GM23338 (cell line): ENCODE results near the gene MYO18B. TPM values are rescaled to one million over a fixed set of nuclear protein-coding genes. Genes with fewer than 3 reads are reported as not detected.

Experiments used
- ATAC-seq: fragments of 200-7000 bp; cut with Tn5 transposase; 3 replicates; pipeline ENCODE4 v1.9.1; 2020
- DNase-seq: peaks from one replicate; pipeline ENCODE4 v3.0.0-alpha.2; 2015; ENCODE audit warnings: low spot score
- H2AFZ ChIP-seq: fragments of 200-600 bp; sonication (generic); 2 replicates; pipeline ENCODE4 v1.8.0; 2016; ENCODE audit warnings: antibody characterized with exemption, mild to moderate bottlenecking, moderate library complexity
- H3F3A ChIP-seq: fragments of 200-600 bp; sonication (generic); replicated peaks from 2 replicates; pipeline ENCODE4 v1.8.0; 2017; ENCODE audit warnings: antibody characterized with exemption, mixed run types, low read depth
- H3K27ac ChIP-seq: fragments of 200-600 bp; sonication (generic); 2 replicates; pipeline ENCODE4 v1.6.1; 2016; ENCODE audit warnings: low read depth
- H3K27me3 ChIP-seq: fragments of 200-600 bp; sonication (generic); 2 replicates; pipeline ENCODE4 v1.8.0; 2016; ENCODE audit warnings: mild to moderate bottlenecking, mixed run types, moderate library complexity; ENCODE audit not compliant: insufficient read depth
- H3K36me3 ChIP-seq: fragments of 200-600 bp; sonication (generic); 2 replicates; pipeline ENCODE4 v1.8.0; 2016; ENCODE audit warnings: mild to moderate bottlenecking; ENCODE audit not compliant: insufficient read depth
- H3K4me1 ChIP-seq: fragments of 200-600 bp; sonication (generic); 2 replicates; pipeline ENCODE4 v1.8.0; 2016; ENCODE audit warnings: mild to moderate bottlenecking, moderate library complexity; ENCODE audit not compliant: insufficient read depth
- H3K4me2 ChIP-seq: fragments of 200-600 bp; sonication (generic); 2 replicates; pipeline ENCODE4 v1.7.1; 2017; ENCODE audit warnings: mixed run types
- H3K4me3 ChIP-seq: fragments of 200-600 bp; sonication (generic); 2 replicates; pipeline ENCODE4 v1.6.1; 2016; ENCODE audit warnings: mixed run types
- H3K79me2 ChIP-seq: fragments of 200-600 bp; sonication (generic); replicated peaks from 2 replicates; pipeline ENCODE4 v1.8.0; 2017; ENCODE audit warnings: mild to moderate bottlenecking; ENCODE audit not compliant: insufficient read depth
- H3K9me2 ChIP-seq: fragments of 200-600 bp; sonication (generic); 2 replicates; pipeline ENCODE4 v1.8.0; 2017; ENCODE audit not compliant: insufficient read depth
- H4K20me1 ChIP-seq: fragments of 200-600 bp; sonication (generic); replicated peaks from 2 replicates; pipeline ENCODE4 v1.8.0; 2017; ENCODE audit warnings: mild to moderate bottlenecking; ENCODE audit not compliant: insufficient read depth
- H3K27ac Mint-ChIP-seq: 2 replicates; pipeline ENCODE4 v1.8.0; 2020; ENCODE audit warnings: inconsistent platforms, mild to moderate bottlenecking, moderate library complexity, mixed read lengths
- H3K27me3 Mint-ChIP-seq: 3 replicates; pipeline ENCODE4 v1.8.0; 2022; ENCODE audit warnings: low read depth, mild to moderate bottlenecking, moderate library complexity, mixed read lengths, inconsistent platforms; ENCODE audit not compliant: insufficient read depth, poor library complexity
- H3K36me3 Mint-ChIP-seq: 3 replicates; pipeline ENCODE4 v1.8.0; 2021; ENCODE audit warnings: low read depth, mild to moderate bottlenecking, inconsistent platforms, moderate library complexity, mixed read lengths
- H3K4me1 Mint-ChIP-seq: 3 replicates; pipeline ENCODE4 v1.8.0; 2020; ENCODE audit warnings: mild to moderate bottlenecking, inconsistent platforms, mixed read lengths
- H3K4me3 Mint-ChIP-seq: 3 replicates; pipeline ENCODE4 v1.8.0; 2021; ENCODE audit warnings: moderate library complexity, mild to moderate bottlenecking, inconsistent platforms, mixed read lengths
- H3K9me3 Mint-ChIP-seq: 3 replicates; pipeline ENCODE4 v1.8.0; 2020; ENCODE audit warnings: moderate library complexity, mild to moderate bottlenecking, inconsistent platforms, mixed read lengths
- CREB1 ChIP-seq: fragments of 250-450 bp; sonication (Bioruptor Pico); IDR thresholded peaks from 2 replicates; pipeline ENCODE4 v1.5.0; 2020; ENCODE audit warnings: low read depth, mild to moderate bottlenecking, moderate library complexity
- EZH2phosphoT487 ChIP-seq: fragments of 200-600 bp; sonication (generic); IDR thresholded peaks from one replicate; pipeline ENCODE4 v1.8.1; 2018; ENCODE audit warnings: antibody characterized with exemption; ENCODE audit not compliant: unreplicated experiment
- POLR2AphosphoS5 ChIP-seq: IDR thresholded peaks from 2 replicates; pipeline ENCODE4 v1.6.1; 2016; ENCODE audit warnings: antibody characterized with exemption, low read depth
- polyA plus RNA-seq: library from polyadenylated mRNA; unstranded; fragments of >200 nt; fragmentation: Nextera tagmentation; extraction: Ambion mirVana; gene quantifications from 2 replicates; pipeline ENCODE4 v1.2.1, GENCODE V29; 2016
- total RNA-seq: library from RNA; depleted of rRNA; stranded (reverse); fragments of >200 nt; shearing (Covaris generic); gene quantifications from 2 replicates; pipeline ENCODE4 v1.2.3, GENCODE V29; 2014
- TF ChIP-seq, protein P1 (sequence below): IDR thresholded peaks from one replicate; pipeline ENCODE4 v1.6.1; 2018; ENCODE audit warnings: antibody characterized with exemption; ENCODE audit not compliant: unreplicated experiment

MYO18B gene
- total and polyA plus RNA-seq, 2 experiments from 2014 or later, result 0.36 to 0.45 TPM

DNA sequence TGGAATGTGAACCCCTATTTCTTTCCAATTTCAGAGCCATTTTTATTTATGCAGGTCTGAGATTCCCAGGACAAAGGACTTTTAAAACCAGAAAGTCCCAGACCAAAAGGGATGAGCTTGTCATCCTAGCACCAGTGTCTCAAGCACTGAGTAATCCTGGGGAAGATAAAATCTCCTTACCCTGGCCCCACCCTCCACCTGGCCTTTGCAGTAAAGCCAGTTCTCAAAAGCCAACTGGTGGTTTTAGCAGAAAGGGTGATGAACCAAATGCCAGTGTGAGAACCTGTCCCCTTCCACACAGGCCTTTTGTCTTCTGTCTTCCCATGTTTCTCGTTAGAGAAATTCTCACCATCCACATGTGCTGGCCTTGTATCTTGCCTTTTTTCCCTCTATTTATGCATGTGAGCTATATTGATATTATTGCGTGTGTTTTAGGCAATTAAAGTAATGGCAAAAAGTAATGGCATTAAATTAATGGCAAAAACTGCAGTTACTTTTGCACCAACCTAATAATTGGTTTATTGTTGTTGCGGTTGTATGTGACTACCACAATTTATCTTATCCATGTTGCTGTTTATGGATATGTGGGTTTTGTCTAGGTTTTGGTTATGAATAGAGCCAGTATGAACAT is 191.3 kb downstream of the MYO18B start:
- Histone ChIP-seq H3K9me2 (no peaks in the 10 kb centered on the region), H3K4me2 (no peak overlapping the region), H3K4me1 (peaks cover 52% of the 10 kb centered on the region), H3K36me3 (no peaks in the 10 kb centered on the region), H3K27me3 (peaks cover 5% of the 10 kb centered on the region), H4K20me1 (no peaks in the 10 kb centered on the region), H3K79me2 (no peaks in the 10 kb centered on the region), H3K4me3 (no peak overlapping the region), H3K27ac (no peak overlapping the region), H3F3A (no peaks in the 10 kb centered on the region), H2AFZ (no peak overlapping the region)
- peaks cover 66% of the 10 kb centered on the region for H3K4me1 Mint-ChIP-seq
- ATAC-seq (no peak), DNase-seq (no peak)
- H3K9me3 Mint-ChIP-seq, result peaks cover 7% of the 10 kb centered on the region; the same call in 2 of the 3 replicates
- H3K27me3 Mint-ChIP-seq, result peaks cover 18% of the 10 kb centered on the region
- H3K36me3 Mint-ChIP-seq, result peaks cover 5% of the 10 kb centered on the region; the same call in 2 of the 3 replicates
- no peak overlapping the region for H3K4me3 Mint-ChIP-seq
- TF ChIP-seq, protein P1, sequence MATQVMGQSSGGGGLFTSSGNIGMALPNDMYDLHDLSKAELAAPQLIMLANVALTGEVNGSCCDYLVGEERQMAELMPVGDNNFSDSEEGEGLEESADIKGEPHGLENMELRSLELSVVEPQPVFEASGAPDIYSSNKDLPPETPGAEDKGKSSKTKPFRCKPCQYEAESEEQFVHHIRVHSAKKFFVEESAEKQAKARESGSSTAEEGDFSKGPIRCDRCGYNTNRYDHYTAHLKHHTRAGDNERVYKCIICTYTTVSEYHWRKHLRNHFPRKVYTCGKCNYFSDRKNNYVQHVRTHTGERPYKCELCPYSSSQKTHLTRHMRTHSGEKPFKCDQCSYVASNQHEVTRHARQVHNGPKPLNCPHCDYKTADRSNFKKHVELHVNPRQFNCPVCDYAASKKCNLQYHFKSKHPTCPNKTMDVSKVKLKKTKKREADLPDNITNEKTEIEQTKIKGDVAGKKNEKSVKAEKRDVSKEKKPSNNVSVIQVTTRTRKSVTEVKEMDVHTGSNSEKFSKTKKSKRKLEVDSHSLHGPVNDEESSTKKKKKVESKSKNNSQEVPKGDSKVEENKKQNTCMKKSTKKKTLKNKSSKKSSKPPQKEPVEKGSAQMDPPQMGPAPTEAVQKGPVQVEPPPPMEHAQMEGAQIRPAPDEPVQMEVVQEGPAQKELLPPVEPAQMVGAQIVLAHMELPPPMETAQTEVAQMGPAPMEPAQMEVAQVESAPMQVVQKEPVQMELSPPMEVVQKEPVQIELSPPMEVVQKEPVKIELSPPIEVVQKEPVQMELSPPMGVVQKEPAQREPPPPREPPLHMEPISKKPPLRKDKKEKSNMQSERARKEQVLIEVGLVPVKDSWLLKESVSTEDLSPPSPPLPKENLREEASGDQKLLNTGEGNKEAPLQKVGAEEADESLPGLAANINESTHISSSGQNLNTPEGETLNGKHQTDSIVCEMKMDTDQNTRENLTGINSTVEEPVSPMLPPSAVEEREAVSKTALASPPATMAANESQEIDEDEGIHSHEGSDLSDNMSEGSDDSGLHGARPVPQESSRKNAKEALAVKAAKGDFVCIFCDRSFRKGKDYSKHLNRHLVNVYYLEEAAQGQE, result no peak
- no peak overlapping the region for H3K27ac Mint-ChIP-seq

DNA sequence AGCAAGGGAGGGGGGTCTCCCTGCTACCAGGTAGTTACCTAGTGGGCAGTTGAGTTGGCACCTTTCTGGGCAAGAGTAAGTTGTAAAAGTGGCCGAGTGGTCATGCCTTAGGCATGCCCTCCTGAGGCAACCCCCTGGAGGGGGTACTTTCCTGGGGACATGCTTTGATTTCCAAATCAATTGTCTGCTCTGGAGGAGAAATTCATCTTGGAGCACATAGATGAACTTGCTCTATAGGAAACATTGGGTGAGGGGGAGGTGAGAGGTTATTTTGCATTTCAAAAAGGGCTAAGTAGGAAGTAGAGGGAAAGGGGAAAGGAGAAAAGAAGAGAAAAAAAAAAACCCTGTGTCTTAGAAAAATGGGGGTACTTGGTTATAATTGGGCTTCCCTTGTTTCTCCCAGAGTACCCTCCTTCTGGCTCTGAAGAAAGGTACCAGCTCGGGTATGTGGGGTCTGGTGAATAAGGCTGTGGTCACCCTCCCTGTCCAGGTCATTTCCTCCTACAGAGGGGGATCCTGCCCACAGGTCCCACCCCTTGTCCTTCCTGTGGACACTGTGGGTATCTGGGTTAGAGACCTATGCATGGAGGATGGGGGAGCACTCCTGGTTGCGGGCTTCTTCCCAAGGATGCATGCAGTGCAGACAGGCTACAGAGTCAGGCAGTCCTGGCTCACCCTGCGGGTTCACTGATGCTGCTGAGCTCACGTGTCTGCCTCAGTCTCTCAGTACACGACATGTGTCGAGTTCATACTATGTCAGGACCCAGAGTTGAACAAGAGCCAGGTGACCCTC is 193.5 kb downstream of the MYO18B start:
- H3K27me3 Mint-ChIP-seq, result peaks cover 11% of the 10 kb centered on the region
- peaks cover 7% of the 10 kb centered on the region; the same call in 2 of the 3 replicates for H3K36me3 Mint-ChIP-seq
- H3K4me2 ChIP-seq, result peak overlapping the region; percentile 78
- H3K4me3 ChIP-seq, result peak overlapping the region; percentile 32
- peaks cover 5% of the 10 kb centered on the region; the same call in 1 of the 2 replicates for H3K9me2 ChIP-seq
- DNase-seq (peak; percentile 27), ATAC-seq (peak; percentile 76)
- H3F3A ChIP-seq, result no peaks in the 10 kb centered on the region
- peaks cover 10% of the 10 kb centered on the region; the same call in 2 of the 3 replicates for H3K9me3 Mint-ChIP-seq
- no peaks in the 10 kb centered on the region for H4K20me1 ChIP-seq
- no peaks in the 10 kb centered on the region for H3K79me2 ChIP-seq
- H3K36me3 ChIP-seq, result no peaks in the 10 kb centered on the region; the same call in 1 of the 2 replicates
- H3K4me1 ChIP-seq, result peaks cover 41% of the 10 kb centered on the region
- H3K27ac ChIP-seq, result no peak overlapping the region
- peaks cover 5% of the 10 kb centered on the region for H3K27me3 ChIP-seq
- TF ChIP-seq CREB1 (CRISPR knock-in tag), result no peak
- TF ChIP-seq EZH2phosphoT487, result no peak
- TF ChIP-seq POLR2AphosphoS5, result peak; percentile 36; the same call in 1 of the 2 replicates
- H3K4me3 Mint-ChIP-seq, result peak overlapping the region; percentile 47
- H3K4me1 Mint-ChIP-seq, result peaks cover 53% of the 10 kb centered on the region
- H2AFZ ChIP-seq, result no peak overlapping the region
- H3K27ac Mint-ChIP-seq, result no peak overlapping the region
